Measurements from ENCODE around the gene RNASEH2A. TPM values are rescaled to one million over a fixed set of nuclear protein-coding genes. Genes with fewer than 3 reads are reported as not detected.

The RNASEH2A gene
- total RNA-seq, 1 experiment from 2014 or later: 79.5 TPM

DNA sequence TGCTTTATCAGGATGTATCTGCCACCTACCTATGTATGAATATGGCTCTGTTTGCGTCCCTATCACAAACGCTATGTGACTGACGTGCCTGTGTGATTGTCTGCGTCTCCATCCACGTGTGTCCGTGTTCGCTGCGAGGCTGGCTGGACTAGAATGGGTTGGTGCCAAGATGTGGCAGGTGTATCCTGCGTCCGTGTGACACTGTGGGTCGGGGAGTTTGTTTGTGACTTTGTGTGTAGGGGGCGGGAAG, 24.3 kb upstream of the RNASEH2A start:
- peak overlapping the region; percentile 63 to 85 for H3K4me3 Mint-ChIP-seq
- Histone ChIP-seq H2BK12ac (ENCODE audit: insufficient read length, low read depth, low read length) (no peak overlapping the region), H2AK5ac (ENCODE audit: insufficient read length, low read length) (no peak overlapping the region), H4K20me1 (ENCODE audit: control insufficient read depth, insufficient read depth, insufficient read length) (no peaks in the 10 kb centered on the region), H3K23me2 (ENCODE audit: insufficient read length, low read depth, low read length, poor library complexity, severe bottlenecking) (peaks cover 23% of the 10 kb centered on the region), H2BK15ac (ENCODE audit: low read depth, low read length) (no peak overlapping the region), H3K4me1 (ENCODE audit: insufficient read depth, low read length) (peaks cover 4% of the 10 kb centered on the region), H3K27ac (ENCODE audit: insufficient read length, low read depth, low read length) (no peak overlapping the region), H2BK5ac (ENCODE audit: insufficient read length, low read length) (no peak overlapping the region), H3K18ac (ENCODE audit: insufficient read length, low read depth, low read length) (peak overlapping the region; percentile 2), H3K14ac (ENCODE audit: insufficient read depth, low read length) (no peak overlapping the region), H3K79me2 (ENCODE audit: insufficient read depth, low read length) (no peaks in the 10 kb centered on the region), H4K91ac (ENCODE audit: insufficient read length, low read depth, low read length) (no peak overlapping the region), H4K5ac (ENCODE audit: insufficient read length, low read depth, low read length) (peak overlapping the region; percentile 27), H3K79me1 (ENCODE audit: insufficient read depth, low read depth, low read length, poor library complexity, severe bottlenecking) (no peaks in the 10 kb centered on the region), H2BK120ac (ENCODE audit: low read depth, low read length, poor library complexity, severe bottlenecking) (no peak overlapping the region), H3K9me3 (ENCODE audit: control insufficient read depth, low read depth, low read length) (no peaks in the 10 kb centered on the region), H2AFZ (ENCODE audit: low read length) (no peak overlapping the region), H3K56ac (ENCODE audit: insufficient read length, low read depth, low read length) (no peak overlapping the region), H4K8ac (replicated peaks; ENCODE audit: insufficient read length, low read depth, low read length) (no peak overlapping the region), H3T11ph (ENCODE audit: low read length) (no peak overlapping the region), H3K4me2 (ENCODE audit: insufficient read depth, insufficient read length, low read length) (peak overlapping the region; percentile 71), H3K9ac (ENCODE audit: extremely low read depth, insufficient read length, low read length) (no peak overlapping the region), H3K23ac (ENCODE audit: insufficient read length, low read depth, low read length) (no peak overlapping the region), H2BK20ac (ENCODE audit: low read depth, low read length, poor library complexity, severe bottlenecking) (no peak overlapping the region), H3K4ac (ENCODE audit: low read depth, low read length) (no peak overlapping the region), H3K27me3 (ENCODE audit: insufficient read depth, low read length) (no peaks in the 10 kb centered on the region)
- H3K9me3 Mint-ChIP-seq: no peaks in the 10 kb centered on the region
- peaks cover 23 to 24% of the 10 kb centered on the region in 2 experiments for H3K4me1 Mint-ChIP-seq
- peak overlapping the region in 2 of 3 experiments; percentile 42 to 91; a peak in 3 of 7 replicates for H3K27ac Mint-ChIP-seq
- no CpG with 5 or more reads among the region's 12 CpGs for WGBS (ENCODE audit: extremely low coverage, insufficient read length, low lambda C conversion rate)
- no peak for DNase-seq
- no peaks in the 10 kb centered on the region; the same call in 1 of the 2 replicates for H3K27me3 Mint-ChIP-seq (ENCODE audit: low read depth)
- H3K36me3 Mint-ChIP-seq (ENCODE audit: insufficient read depth in 1 of 3, low read depth in 3 of 3): no peaks in the 10 kb centered on the region
- TF ChIP-seq, protein P1, sequence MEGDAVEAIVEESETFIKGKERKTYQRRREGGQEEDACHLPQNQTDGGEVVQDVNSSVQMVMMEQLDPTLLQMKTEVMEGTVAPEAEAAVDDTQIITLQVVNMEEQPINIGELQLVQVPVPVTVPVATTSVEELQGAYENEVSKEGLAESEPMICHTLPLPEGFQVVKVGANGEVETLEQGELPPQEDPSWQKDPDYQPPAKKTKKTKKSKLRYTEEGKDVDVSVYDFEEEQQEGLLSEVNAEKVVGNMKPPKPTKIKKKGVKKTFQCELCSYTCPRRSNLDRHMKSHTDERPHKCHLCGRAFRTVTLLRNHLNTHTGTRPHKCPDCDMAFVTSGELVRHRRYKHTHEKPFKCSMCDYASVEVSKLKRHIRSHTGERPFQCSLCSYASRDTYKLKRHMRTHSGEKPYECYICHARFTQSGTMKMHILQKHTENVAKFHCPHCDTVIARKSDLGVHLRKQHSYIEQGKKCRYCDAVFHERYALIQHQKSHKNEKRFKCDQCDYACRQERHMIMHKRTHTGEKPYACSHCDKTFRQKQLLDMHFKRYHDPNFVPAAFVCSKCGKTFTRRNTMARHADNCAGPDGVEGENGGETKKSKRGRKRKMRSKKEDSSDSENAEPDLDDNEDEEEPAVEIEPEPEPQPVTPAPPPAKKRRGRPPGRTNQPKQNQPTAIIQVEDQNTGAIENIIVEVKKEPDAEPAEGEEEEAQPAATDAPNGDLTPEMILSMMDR (conservative IDR thresholded peaks at IDR 0.05): no peak
